Fibroblast of lung (primary cell): Measurements from ENCODE around the gene COL7A1. TPM values are rescaled to one million over a fixed set of nuclear protein-coding genes. Genes with fewer than 3 reads are reported as not detected.

Source experiments
- DNase-seq, 2 donors: peaks; one replicate each; pipeline versions ENCODE4 v3.0.0 to v3.0.0-alpha.2; 2010; ENCODE audit warnings: low read depth in 2 of 2
- H2AFZ ChIP-seq: 2 replicates; pipeline ENCODE4 v1.5.1; 2012; ENCODE audit warnings: low read length, control low read depth, inconsistent platforms
- H3K27ac ChIP-seq: 2 replicates; pipeline ENCODE4 v1.5.1; 2011; ENCODE audit warnings: low read length, control low read depth; ENCODE audit not compliant: insufficient read depth
- H3K27me3 ChIP-seq: 2 replicates; pipeline ENCODE4 v1.5.1; 2011; ENCODE audit warnings: mild to moderate bottlenecking, low read length; ENCODE audit not compliant: control insufficient read depth, insufficient read depth
- H3K36me3 ChIP-seq: 2 replicates; pipeline ENCODE4 v1.5.1; 2011; ENCODE audit warnings: low read length; ENCODE audit not compliant: control insufficient read depth, insufficient read depth
- H3K4me1 ChIP-seq: 2 replicates; pipeline ENCODE4 v1.5.1; 2011; ENCODE audit warnings: low read length; ENCODE audit not compliant: control insufficient read depth, insufficient read depth; ENCODE audit errors: extremely low read depth
- H3K4me2 ChIP-seq: 2 replicates; pipeline ENCODE4 v1.5.1; 2011; ENCODE audit warnings: low read length, control low read depth; ENCODE audit not compliant: insufficient read depth; ENCODE audit errors: extremely low read depth
- H3K4me3 ChIP-seq, 4 experiments: fragments of 200-600 bp in 1 of 4; sonication (generic) in 1 of 4; replicated peaks in 1 of 4; 2 replicates each; pipeline ENCODE4 v1.5.1; 2011 to 2016; ENCODE audit warnings: low read length in 4 of 4, low read depth in 3 of 4, mild to moderate bottlenecking in 3 of 4, control low read depth in 2 of 4, inconsistent platforms in 1 of 4, mixed read lengths in 1 of 4; ENCODE audit not compliant: insufficient read depth in 1 of 4; ENCODE audit errors: control extremely low read depth in 1 of 4
- H3K79me2 ChIP-seq: 2 replicates; pipeline ENCODE4 v1.5.1; 2012; ENCODE audit warnings: mild to moderate bottlenecking, low read length, inconsistent platforms; ENCODE audit not compliant: control insufficient read depth, insufficient read depth
- H3K9ac ChIP-seq: 2 replicates; pipeline ENCODE4 v1.5.1; 2011; ENCODE audit warnings: mild to moderate bottlenecking, low read length, control low read depth; ENCODE audit not compliant: insufficient read depth
- H3K9me3 ChIP-seq: 2 replicates; pipeline ENCODE4 v1.5.1; 2012; ENCODE audit warnings: low read depth, low read length; ENCODE audit not compliant: control insufficient read depth, insufficient read depth
- H4K20me1 ChIP-seq: 2 replicates; pipeline ENCODE4 v1.5.1; 2011; ENCODE audit warnings: low read length; ENCODE audit not compliant: control insufficient read depth, insufficient read depth; ENCODE audit errors: extremely low read depth
- EZH2 ChIP-seq: IDR thresholded peaks from 2 replicates; pipeline ENCODE4 v1.5.1; 2012; ENCODE audit warnings: low read length, control low read depth, mild to moderate bottlenecking; ENCODE audit errors: missing control alignments
- polyA plus RNA-seq, 2 donors: library from polyadenylated mRNA; depleted of rRNA in 1 of 2; stranded (reverse) in 1 of 2; unstranded in 1 of 2; fragments of >200 nt; gene quantifications; 2 replicates each; pipeline ENCODE4 v1.2.1, GENCODE V29; 2011 to 2012; ENCODE audit warnings: missing spikeins in 1 of 2
- total RNA-seq: library from RNA; depleted of rRNA; stranded (reverse); fragments of >200 nt; gene quantifications from 2 replicates; pipeline ENCODE4 v1.2.1, GENCODE V29; 2014
- TF ChIP-seq, protein P1 (sequence below), 2 donors: IDR thresholded peaks in 1 of 2; conservative IDR thresholded peaks in 1 of 2; 1 replicate in 1 of 2; 2 replicates in 1 of 2; pipeline ENCODE4 v1.5.1; 2011 to 2012; ENCODE audit warnings: low read length in 2 of 2, control low read depth in 1 of 2, inconsistent platforms in 1 of 2, low read depth in 1 of 2, mild to moderate bottlenecking in 1 of 2

Gene COL7A1
- total and polyA plus RNA-seq, 2 donors (not counting 1 experiment from before 2014, with no cell fraction given), result 3.4 to 36.7 TPM

DNA sequence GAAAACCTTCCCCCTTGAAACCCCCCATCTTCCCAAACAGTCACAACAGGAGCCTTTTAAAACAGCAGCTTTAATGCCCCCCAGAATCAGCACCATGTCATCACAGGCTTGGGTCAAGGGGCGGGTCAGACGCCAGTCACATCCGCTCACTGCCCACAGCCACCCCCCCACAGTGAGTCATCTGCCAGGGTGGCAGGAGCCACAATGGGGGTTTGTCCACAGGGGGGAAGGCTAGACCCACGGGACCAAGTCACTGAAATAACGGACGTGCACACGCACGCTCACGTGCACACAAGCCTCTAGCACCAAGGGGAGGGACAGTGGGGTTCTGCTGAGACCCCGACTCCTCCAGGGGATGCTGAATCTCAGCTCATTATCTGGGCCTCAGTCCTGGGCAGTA lies 31.1 kb downstream of the COL7A1 start:
- H3K27ac ChIP-seq, result peak overlapping the region; percentile 35
- H3K27me3 ChIP-seq, result no peaks in the 10 kb centered on the region
- H3K9me3 ChIP-seq, result no peaks in the 10 kb centered on the region
- no peak overlapping the region for H3K4me3 ChIP-seq
- no peak overlapping the region for H3K4me2 ChIP-seq
- no peaks in the 10 kb centered on the region for H4K20me1 ChIP-seq
- DNase-seq, result peak; percentile 57 to 70
- H3K9ac ChIP-seq, result no peak overlapping the region
- H3K36me3 ChIP-seq, result peaks cover 8% of the 10 kb centered on the region
- no peak overlapping the region for H2AFZ ChIP-seq
- no peak for TF ChIP-seq EZH2
- TF ChIP-seq, protein P1, sequence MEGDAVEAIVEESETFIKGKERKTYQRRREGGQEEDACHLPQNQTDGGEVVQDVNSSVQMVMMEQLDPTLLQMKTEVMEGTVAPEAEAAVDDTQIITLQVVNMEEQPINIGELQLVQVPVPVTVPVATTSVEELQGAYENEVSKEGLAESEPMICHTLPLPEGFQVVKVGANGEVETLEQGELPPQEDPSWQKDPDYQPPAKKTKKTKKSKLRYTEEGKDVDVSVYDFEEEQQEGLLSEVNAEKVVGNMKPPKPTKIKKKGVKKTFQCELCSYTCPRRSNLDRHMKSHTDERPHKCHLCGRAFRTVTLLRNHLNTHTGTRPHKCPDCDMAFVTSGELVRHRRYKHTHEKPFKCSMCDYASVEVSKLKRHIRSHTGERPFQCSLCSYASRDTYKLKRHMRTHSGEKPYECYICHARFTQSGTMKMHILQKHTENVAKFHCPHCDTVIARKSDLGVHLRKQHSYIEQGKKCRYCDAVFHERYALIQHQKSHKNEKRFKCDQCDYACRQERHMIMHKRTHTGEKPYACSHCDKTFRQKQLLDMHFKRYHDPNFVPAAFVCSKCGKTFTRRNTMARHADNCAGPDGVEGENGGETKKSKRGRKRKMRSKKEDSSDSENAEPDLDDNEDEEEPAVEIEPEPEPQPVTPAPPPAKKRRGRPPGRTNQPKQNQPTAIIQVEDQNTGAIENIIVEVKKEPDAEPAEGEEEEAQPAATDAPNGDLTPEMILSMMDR (conservative IDR thresholded peaks at IDR 0.05 in 1 of 2, IDR thresholded peaks at IDR 0.05 in 1 of 2; ENCODE audit: low read depth in 1 of 2, low read length in 2 of 2), result no peak
- peaks cover 42% of the 10 kb centered on the region for H3K4me1 ChIP-seq
- H3K79me2 ChIP-seq, result no peaks in the 10 kb centered on the region

DNA sequence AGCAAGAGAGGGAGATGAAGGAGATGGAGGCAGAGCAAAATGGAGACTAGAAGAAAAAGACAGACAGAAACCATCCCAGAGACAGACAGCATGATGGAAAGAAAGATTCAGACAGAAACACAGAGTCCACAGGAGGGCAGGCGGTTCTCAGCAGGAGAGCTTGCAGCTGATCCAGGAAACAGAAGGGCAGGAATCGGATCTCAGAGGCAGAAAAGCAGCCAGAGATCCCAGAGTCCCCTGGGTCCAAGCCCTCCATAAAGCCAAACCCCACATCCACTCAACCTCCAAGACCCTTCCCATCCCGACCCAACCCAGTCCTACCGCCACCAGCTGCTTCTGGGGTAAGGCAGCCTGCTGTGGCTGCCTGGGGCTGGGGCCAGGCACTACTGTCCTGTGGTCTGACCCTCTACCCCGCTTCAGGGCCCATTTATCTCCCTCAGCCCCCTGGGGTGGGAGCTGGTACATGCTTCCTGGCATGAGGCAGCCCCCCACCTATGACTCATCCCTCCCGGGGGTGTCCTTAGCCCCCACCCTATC lies 31.7 kb downstream of the COL7A1 start, which contains the start of gene UCN2:
Gene UCN2 (minus strand): TSS at position 400 of the 537 bp plus-strand sequence. CDS start 657 bp downstream, outside the sequence.
- H3K9ac ChIP-seq, result no peak within 1 kb of the TSS
- no peak within 1 kb of the TSS for H3K4me2 ChIP-seq

DNA sequence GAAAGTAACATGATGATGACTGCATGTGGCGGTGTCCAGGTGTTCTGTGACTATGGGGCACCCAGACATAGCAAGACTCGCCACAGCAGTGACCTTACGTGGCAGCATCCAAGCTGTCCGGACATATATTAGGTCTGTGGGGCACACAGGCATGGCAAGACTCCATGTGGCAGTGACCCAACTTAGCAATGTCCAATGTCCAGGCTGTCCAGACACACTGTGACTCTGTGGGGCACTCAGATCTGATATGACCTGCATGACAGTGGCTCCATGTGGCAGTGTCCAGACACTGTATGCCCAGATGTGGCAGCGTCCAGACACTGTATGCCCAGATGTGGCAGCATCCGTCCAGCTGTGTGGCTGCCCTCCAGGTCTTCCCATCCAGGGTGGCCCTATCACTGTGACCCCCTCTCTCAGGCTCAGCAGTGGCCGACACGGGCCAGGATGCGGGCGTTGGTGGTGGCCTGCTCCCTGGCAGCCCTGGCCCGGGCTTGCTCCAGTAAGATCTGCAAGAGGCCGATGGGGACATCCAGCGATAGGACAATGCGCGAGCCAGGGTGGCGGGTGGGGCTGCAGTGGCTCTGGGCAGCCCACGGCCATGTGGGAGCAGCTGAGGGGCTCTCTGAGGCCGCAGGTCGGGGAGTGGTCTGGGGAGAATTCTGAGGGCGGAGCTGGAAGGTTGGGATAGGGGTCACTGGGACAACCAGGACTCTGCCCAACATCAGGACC lies 32.6 kb downstream of the COL7A1 start:
- H3K4me1 ChIP-seq, result peaks cover 45% of the 10 kb centered on the region
- H3K27ac ChIP-seq, result no peak overlapping the region
- no peak for DNase-seq

More for the DNA sequence above, 31.7 kb downstream of the COL7A1 start, which contains the start of gene UCN2:
- Histone ChIP-seq H3K36me3 (peaks cover 8% of the 10 kb centered on the region), H4K20me1 (no peaks in the 10 kb centered on the region), H3K79me2 (no peaks in the 10 kb centered on the region), H2AFZ (no peak within 1 kb of the TSS), H3K4me3 (no peak within 1 kb of the TSS), H3K27me3 (no peaks in the 10 kb centered on the region), H3K27ac (peak within 1 kb of the TSS; percentile 49), H3K4me1 (peaks cover 42% of the 10 kb centered on the region), H3K9me3 (no peaks in the 10 kb centered on the region)
- DNase-seq, result peak; percentile 28 to 47
- TF ChIP-seq, protein P1 (conservative IDR thresholded peaks at IDR 0.05 in 1 of 2, IDR thresholded peaks at IDR 0.05 in 1 of 2; ENCODE audit: low read depth in 1 of 2, low read length in 2 of 2), result no peak
- TF ChIP-seq EZH2, result no peak

More for the DNA sequence above, 32.6 kb downstream of the COL7A1 start:
- H3K4me3 ChIP-seq, result no peak overlapping the region
- H3K79me2 ChIP-seq, result no peaks in the 10 kb centered on the region
- H2AFZ ChIP-seq, result no peak overlapping the region
- no peaks in the 10 kb centered on the region for H4K20me1 ChIP-seq
- H3K9me3 ChIP-seq, result no peaks in the 10 kb centered on the region
- TF ChIP-seq, protein P1 (conservative IDR thresholded peaks at IDR 0.05 in 1 of 2, IDR thresholded peaks at IDR 0.05 in 1 of 2; ENCODE audit: low read depth in 1 of 2, low read length in 2 of 2), result no peak
- no peak for TF ChIP-seq EZH2
- no peaks in the 10 kb centered on the region for H3K27me3 ChIP-seq
- peaks cover 8% of the 10 kb centered on the region for H3K36me3 ChIP-seq
- no peak overlapping the region for H3K9ac ChIP-seq
- H3K4me2 ChIP-seq, result no peak overlapping the region
